C4-2B (cell line): ENCODE data around the gene ASIC2.

ENCODE experiments used
- H3K27ac ChIP-seq: fragments of 450-650 bp; 2 replicates; pipeline ENCODE4 v1.5.1; 2017
- CTCF ChIP-seq: fragments of 450-650 bp; conservative IDR thresholded peaks from 2 replicates; pipeline ENCODE4 v1.5.1; 2017; ENCODE audit warnings: mild to moderate bottlenecking
- ZFX ChIP-seq: fragments of 450-650 bp; IDR thresholded peaks from 2 replicates; pipeline ENCODE4 v1.6.1; 2017

Gene ASIC2

GRCh38 chr17:33300241-33300640 lies 7.1 kb upstream of the ASIC2 start:
- TF ChIP-seq ZFX (no peak), CTCF (no peak)
- H3K27ac ChIP-seq: no peak overlapping the region

GRCh38 chr17:33299115-33299514 lies 6.0 kb upstream of the ASIC2 start:
- no peak; the same call in 1 of the 2 replicates for TF ChIP-seq CTCF
- no peak for TF ChIP-seq ZFX
- H3K27ac ChIP-seq: no peak overlapping the region

GRCh38 chr17:33297643-33298042 lies 4.5 kb upstream of the ASIC2 start:
- TF ChIP-seq CTCF (no peak), ZFX (no peak)
- no peak overlapping the region for H3K27ac ChIP-seq

- no peak overlapping the region for H3K27ac ChIP-seq
- TF ChIP-seq ZFX (no peak), CTCF (no peak)
These were observed 1.9 kb upstream of the ASIC2 start for GRCh38 chr17:33294994-33295393.

- H3K27ac ChIP-seq: no peak overlapping the region
These were observed 704 bp downstream of the ASIC2 start for GRCh38 chr17:33292201-33292980.

GRCh38 chr17:33291248-33292200 lies 1.6 kb downstream of the ASIC2 start:
- H3K27ac ChIP-seq: no peak overlapping the region

More at GRCh38 chr17:33292201-33292980, 704 bp downstream of the ASIC2 start:
- TF ChIP-seq ZFX (no peak), CTCF (peak; percentile 13)

More at GRCh38 chr17:33291248-33292200, 1.6 kb downstream of the ASIC2 start:
- TF ChIP-seq CTCF (no peak), ZFX (no peak)
